GM21529 (cell line): ENCODE measurements around the gene CGN.

ENCODE experiments used
- ATAC-seq: cut with Tn5 transposase; IDR thresholded peaks from one replicate; pipeline ENCODE4 v1.9.1; 2021; ENCODE audit not compliant: unreplicated experiment

Gene CGN

GRCh38 chr1:151546011-151546925 lies 35.1 kb downstream of the CGN start:
- ATAC-seq = no peak

GRCh38 chr1:151547119-151547899 lies 36.1 kb downstream of the CGN start:
- no peak for ATAC-seq

GRCh38 chr1:151547900-151548230 lies 36.7 kb downstream of the CGN start:
- ATAC-seq = no peak

DNA sequence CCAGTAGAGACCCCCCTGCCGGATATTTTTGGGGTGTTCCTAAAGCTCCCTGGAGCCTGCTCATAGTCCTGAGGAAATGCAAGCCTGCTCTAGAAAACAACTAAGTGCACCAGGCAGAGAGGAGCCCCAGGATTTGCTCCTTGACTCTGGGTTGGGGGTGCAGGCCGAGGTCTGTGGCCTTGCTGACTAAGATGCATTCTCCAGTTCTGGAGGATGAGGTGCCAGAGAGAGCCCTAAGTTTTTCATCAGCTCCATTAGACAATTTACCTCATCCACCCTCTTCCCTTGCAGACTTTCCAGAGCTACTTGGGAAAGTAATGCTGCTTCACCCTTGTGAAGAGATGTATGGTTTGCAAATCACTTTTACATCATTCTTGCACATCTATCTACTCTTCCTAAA lies 38.0 kb downstream of the CGN start:
- no peak for ATAC-seq

GRCh38 chr1:151553659-151554058 lies 42.5 kb downstream of the CGN start:
- ATAC-seq = no peak

DNA sequence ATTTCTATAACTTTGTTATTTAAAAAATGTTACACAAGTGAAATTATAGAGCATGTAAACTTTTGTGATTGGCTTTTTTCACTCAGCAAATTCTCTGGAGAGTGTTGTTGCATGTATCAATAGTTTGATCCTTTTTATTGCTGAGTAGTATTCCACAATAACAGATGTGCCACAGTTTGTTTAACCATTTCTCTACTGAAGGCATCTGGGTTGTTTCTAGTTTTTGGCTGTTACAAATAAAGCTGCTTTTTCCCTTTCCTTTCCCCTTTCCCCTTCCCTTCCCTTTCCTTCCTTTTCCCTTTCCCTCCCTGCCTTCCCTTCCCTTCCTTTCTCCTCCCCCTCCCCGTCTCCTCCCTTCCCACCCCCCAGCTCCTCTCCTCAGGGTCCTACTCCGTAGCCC lies 44.9 kb downstream of the CGN start:
- ATAC-seq = no peak

DNA sequence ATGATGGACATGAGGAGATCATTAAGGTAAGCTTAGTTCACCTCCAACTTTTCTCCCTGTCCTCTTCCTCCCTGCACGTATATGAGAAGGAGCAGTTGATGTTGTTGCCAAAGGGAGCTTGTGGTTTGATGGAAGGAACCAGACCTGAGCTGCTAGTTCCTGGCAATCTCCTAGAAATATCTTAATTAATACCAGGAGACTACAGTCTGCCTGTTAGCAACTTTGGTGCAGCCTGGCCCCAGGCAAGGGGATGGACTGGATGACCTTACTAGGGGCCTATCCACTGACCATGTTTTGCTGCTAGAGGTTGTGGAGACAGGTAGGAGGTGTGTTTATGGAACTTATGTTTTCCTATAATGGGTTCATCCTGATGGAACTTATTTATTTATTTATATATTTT lies 51.5 kb downstream of the CGN start:
- no peak for ATAC-seq

DNA sequence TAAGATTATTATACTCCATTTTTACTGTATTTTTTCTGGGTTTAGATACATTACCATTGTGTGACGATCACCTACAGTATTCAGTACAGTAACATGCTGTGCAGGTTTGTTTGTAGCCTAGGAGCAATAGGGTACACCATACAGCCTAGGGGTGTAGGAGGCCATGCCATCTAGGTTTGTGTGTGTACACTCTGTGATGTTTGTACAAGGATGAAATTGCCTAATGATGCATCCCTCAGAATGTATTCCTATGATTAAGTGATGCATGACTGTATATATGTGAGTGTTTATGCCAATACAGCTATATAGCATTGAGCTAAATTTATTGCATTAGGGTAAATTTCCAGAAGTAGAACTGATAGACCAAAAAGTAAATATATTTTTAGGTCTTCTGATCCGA lies 52.2 kb downstream of the CGN start:
- no peak for ATAC-seq

DNA sequence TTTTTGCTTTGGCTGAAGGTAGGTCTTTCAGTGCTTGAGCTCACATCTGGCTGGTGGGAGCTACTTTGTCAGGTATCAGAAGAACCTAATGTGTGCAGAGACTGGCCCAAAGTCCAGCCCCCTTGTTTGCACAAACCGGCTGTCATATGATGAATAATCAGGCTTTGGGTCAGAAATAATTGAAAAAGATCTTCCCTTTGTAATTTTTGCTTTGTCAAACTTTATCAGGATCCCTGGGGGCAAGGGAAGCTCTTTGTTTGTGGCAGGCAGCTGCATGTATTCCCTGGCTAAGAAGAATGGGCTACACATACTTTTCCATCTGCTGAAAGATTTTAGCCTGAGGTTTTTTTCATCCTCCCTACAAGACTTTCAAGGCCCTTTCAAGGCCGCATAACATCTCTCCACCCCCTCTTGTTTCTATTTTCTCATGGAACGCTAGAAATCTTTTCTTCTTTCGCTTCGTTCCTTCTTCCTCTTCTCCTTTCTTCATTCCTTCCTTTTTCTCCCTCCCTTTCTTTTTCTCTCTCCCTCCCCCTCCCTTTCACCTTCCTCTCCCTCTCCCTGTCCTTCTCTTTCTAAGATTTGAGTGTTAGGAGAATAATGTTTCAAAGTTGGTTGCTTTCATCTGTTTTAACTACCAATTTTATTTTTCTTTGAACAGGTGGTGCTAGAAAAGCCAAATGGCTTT lies 54.5 kb downstream of the CGN start:
- ATAC-seq = no peak

DNA sequence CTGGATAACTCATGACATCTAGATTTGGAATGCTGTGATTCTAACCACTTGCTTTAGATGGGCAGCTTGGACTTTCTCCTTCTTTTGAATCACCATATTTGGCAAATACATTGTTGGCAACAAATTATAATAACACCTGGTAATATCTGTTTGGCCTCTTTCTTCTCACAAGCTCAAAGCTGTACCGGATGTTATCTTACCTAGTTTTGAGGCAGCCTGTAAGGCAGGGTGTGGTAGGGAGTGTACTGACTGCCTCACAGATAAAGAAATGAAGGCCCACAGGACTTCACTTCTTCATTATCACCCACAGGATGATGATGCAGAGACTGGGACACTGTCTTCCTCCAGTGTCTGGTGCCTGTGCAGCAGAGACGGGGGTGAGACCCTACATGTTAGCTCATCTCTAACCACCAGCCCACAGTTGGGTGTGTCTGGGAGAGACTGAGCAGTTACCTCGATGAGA lies 57.5 kb downstream of the CGN start:
- no peak for ATAC-seq

GRCh38 chr1:151570819-151571218 lies 59.6 kb downstream of the CGN start:
- no peak for ATAC-seq

DNA sequence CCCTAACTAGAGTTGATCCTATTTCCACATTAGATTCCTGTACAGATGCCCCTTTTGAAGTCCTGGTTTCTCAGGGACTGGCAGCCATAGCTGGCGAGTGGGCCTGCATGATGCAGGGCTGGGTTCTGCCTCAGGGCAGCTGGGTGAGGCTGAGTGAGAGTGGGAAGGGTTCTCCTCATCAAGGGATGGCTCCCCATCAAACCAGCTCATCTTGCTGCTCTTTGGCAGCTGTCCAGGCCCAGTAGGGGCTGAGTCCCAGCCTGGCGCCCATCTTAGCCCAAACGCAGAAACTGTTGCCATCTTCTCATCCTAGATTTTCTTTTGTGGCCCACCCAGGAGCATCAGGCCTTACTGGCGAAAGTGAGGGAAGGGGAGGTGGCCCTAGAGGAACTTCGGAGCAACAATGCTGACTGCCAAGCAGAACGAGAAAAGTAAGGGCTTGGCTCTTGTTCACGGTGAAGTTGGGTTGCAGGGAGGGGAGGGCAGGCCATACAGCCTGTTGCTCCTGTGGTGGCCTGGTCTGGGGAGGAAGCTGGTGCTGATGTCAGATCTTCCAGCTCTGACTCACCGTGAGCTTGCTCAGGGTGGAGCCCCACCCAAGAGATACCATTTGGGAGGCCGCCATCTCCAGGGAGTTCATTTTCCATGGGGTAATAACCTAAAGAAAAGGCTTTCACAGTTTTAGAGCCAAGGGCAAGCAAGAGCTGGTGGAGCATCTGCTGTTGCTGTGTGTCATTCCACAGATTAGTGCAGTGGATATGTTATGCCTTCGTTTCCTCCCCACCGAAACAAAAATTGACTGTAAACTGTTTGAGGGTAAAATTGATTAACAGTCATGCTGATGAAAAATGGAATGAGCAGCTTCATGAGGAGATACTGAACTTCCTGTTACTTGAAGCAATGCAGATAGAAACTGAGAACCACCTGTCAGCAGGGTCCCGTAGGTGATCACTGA lies 63.7 kb downstream of the CGN start:
- no peak for ATAC-seq

DNA sequence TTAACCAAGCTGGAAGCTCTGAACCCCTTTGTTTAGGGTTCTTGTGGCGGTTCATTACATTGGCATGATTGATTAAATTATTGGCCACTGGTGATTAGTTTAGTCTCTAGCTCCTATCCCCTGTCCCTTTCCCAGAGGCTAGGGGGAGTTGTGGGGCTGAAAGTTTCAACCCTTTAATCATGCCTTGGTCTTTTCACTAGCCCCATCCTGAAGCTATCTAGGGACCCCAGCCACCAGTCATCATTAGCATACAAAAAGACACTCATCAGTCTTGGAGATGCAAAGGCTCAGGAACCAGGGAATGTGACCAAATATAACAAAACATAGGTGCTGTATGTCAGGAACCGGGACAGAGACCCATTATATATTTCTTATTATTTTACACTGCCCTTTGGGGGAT lies 66.0 kb downstream of the CGN start:
- ATAC-seq = no peak

GRCh38 chr1:151578941-151579340 lies 67.8 kb downstream of the CGN start:
- no peak for ATAC-seq

- ATAC-seq = no peak
Measured at GRCh38 chr1:151579436-151580225, 68.4 kb downstream of the CGN start.

DNA sequence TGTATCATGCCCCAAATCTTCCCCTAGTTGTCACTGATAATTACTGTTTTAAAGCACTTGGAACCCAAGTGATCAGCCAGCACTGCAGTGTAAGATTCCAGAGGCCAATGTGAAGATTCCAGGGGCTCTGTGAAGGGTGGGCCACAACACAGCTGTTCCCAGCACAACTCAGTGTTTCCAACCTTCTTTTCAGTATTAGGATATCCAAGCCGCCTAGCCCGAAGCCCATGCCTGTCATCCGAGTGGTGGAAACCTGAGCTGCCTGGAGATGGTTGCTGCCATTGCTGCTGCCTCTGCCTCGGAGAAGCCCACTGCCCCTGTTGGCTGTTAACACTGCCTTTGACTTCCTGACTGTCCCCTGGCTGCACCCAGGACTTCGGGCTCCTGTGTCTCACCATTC lies 70.3 kb downstream of the CGN start:
- no peak for ATAC-seq

DNA sequence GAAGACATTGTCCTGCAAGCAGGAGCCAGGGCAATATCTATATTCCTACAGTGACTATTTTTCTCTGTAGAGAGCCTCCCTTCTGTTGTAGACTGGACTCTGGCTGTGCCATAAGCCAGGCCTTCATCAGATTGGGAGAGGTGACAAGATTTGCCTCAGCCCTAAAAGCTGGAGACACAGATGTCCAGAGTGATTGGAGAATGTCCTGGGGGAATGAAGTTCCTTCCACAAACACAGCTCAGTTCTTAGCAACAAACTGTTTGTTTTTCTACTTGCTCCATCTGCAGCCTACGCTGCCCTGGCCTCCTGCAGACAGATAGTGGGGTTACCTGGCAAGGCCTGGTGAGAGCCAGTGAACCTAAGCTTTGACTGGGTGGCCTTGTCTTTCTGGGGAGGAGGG lies 70.7 kb downstream of the CGN start:
- no peak for ATAC-seq

- ATAC-seq = no peak
Measured at GRCh38 chr1:151583796-151584195, 72.6 kb downstream of the CGN start.

GRCh38 chr1:151584278-151584677 lies 73.1 kb downstream of the CGN start:
- ATAC-seq = no peak

DNA sequence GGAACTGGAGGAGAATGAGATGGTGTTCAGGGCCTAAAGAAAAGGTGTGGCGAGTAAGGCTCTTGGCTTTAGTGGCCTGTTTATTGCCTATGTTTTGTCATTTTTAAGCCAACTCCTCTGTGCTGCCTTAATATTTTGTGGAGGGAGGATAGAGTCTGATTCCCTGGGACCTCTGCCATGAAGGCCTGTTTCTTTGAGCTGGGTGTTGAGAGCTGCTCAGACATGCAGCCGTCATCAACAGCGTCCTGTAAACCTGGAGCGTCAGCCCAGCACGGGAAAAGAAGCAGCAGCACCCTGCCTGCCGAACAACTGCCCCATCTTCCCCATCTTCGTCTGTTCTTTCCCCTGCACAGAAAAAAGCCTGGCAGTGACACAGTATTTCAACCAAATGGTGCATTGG lies 73.6 kb downstream of the CGN start:
- no peak for ATAC-seq
